ENCODE measurements around the gene TSEN54.
A peak's percentile ranks its signal among the peaks of the same experiment; 100 is the strongest.

- TF ChIP-seq CTCF (IDR thresholded peaks at IDR 0.05) (no peak), POLR2A (IDR thresholded peaks at IDR 0.05) (peak in 1 of 2 donors; percentile 49)
Observed at GRCh38 chr17:75514919-75515495, 1.3 kb upstream of the TSEN54 start.

Data from thyroid gland (tissue), 4 donors.